Right lobe of liver (tissue), 5 donors: Measurements from ENCODE around the gene OR2H1. TPM values are rescaled to one million over a fixed set of nuclear protein-coding genes. Genes with fewer than 3 reads are reported as not detected.

ENCODE experiments used
- total RNA-seq, 6 experiments: library from RNA; depleted of rRNA in 2 of 6; stranded (reverse); fragments of >200 nt in 2 of 6; fragmentation: NEBNext Ultra II Directional in 3 of 6; extraction: Animal tissue kit (Norgen Biotek cat#: 25700) in 3 of 6; gene quantifications; one replicate each; pipeline versions ENCODE4 v1.1.0 to v1.2.4, GENCODE V29; 2016 to 2023
- donor health status: DM: no; HTN: no; CAD: no.
- donor health status: DM: no; HTN: no; CAD: no.
- donor health status: DM: no; HTN: yes; CAD: no.
- donor health status: DM: no; HTN: yes; CAD: no.

The OR2H1 gene
- total RNA-seq, 6 experiments from 2014 or later: not detected

Other genes starting within 250 kb of the OR2H1 start
- not detected for gene OR14J1, start 155.5 kb upstream of the OR2H1 start, total RNA-seq
- gene OR5V1, start 88.3 kb upstream of the OR2H1 start, total RNA-seq: not detected
- not detected for gene OR12D3, start 81.9 kb upstream of the OR2H1 start, total RNA-seq
- gene OR12D2, start 61.5 kb upstream of the OR2H1 start, total RNA-seq: not detected
- gene OR12D1, start 42.2 kb upstream of the OR2H1 start, total RNA-seq: not detected
- not detected for gene OR10C1, start 17.8 kb upstream of the OR2H1 start, total RNA-seq
- not detected for gene OR11A1, start 84 bp upstream of the OR2H1 start, total RNA-seq
- not detected for gene MAS1L, start 30.8 kb downstream of the OR2H1 start, total RNA-seq
- 100 to 1,000 TPM in 1 of 6 experiments, 10 to 100 TPM in 3, 1 to 10 TPM in 2; 2.2 to 189 (median 37.1) TPM for gene UBD, start 102.6 kb downstream of the OR2H1 start, total RNA-seq
- not detected for gene OR2H2, start 128.0 kb downstream of the OR2H1 start, total RNA-seq
- 1 to 10 TPM; 2.4 to 5.6 (median 4.9) TPM for gene GABBR1, start 176.0 kb downstream of the OR2H1 start, total RNA-seq
- not detected for gene MOG, start 199.9 kb downstream of the OR2H1 start, total RNA-seq
- under 1 TPM in 2 of 6 experiments, not detected in 4; 0.11 to 0.31 TPM for gene ZFP57, start 224.0 kb downstream of the OR2H1 start, total RNA-seq